OCI-M2 (cell line): ENCODE measurements around the gene VAPB.

Source experiments
- DNase-seq: peaks from one replicate; lab custom pipeline; 2025; ENCODE audit not compliant: unreplicated experiment; lab: John Stamatoyannopoulos, UW

VAPB gene

DNA sequence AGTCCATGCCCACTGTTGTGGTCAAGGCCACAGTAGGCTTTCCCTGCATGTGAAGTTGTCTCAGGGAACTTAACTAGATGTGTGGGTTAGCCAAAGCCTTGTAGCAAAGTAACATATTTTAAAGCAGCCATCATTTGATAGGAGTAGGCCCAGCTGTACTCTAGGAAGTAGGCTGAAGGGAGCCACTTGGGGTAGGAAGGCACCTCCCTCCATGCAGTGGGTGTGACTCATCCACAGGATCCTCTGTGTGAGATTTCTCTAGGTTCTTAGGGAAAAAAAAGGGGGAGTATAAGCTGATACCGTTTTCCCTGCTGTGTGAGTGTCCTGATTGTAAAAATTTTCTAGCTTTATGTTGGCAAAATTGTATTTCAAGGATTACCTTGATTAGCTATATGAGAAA, 44.7 kb downstream of the VAPB start:
- no peak for DNase-seq

DNA sequence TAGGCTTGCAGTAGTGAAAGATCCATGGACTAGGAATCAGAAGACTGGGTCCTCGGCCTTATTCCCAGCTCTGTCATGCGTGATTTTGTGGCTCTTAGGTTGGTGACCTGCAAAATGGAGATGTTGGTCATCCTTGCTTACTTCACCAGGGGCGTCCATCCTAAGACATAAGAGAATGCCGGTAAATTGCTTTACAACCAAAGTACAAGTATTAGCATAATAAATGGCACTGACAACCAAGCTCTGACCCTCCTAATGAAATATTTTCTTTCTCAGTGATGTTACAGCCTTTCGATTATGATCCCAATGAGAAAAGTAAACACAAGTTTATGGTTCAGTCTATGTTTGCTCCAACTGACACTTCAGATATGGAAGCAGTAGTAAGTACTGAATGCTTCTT, 45.3 kb downstream of the VAPB start:
- no peak for DNase-seq

DNA sequence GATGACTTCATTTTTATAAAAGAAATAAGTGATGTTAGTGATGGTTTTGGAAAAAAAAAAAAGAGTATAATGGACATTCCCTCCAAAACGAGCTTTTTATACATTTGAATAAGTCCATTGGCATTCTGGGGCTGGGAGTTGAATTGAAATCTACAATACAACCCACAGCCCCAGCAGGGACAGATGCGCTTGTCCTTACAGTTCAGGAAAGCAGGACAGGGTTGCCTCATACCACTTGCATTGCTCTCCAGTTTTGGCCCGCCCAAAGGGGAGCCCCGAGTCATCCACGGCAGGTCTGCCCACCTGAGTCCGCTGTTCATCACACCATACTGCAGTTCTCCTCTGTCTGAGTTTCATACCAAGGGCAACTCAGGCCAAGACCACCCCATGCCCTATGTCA, 46.2 kb downstream of the VAPB start:
- no peak for DNase-seq

DNA sequence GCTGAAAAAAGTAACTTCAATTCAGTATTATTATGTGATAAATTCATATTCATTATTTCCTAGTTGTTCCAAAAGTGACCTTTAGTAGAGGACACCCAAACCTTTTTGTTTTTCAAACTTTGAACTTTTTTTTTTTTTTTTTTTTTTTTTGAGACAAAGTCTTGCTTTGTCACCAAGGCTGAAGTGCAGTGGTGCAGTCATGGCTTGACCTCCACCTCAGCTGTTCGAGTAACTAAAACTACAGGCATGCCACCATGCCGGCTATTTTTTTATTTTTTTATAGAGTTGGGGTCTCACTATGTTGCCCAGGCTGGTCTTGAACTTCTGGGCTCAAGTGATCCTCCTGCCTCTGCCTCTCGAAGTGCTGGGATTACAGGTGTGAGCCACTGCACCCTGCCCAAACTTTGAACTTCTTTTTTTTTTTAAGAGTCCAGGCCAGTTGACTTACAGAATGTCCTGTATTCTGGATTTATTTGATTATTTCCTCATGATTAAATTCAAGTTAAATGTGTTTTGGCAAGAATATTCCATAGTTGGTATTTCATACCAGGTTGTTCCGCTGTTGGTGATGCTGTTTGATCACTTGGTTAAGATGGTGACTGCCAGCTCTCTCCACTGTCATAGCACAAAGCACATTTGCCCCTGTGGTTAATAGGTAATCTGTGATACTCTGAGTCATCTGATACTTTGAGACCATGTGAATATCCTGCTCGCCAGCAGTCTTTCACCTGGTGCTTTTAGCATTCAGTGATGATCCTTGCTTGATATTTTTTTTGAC, 48.0 kb downstream of the VAPB start:
- DNase-seq: no peak

DNA sequence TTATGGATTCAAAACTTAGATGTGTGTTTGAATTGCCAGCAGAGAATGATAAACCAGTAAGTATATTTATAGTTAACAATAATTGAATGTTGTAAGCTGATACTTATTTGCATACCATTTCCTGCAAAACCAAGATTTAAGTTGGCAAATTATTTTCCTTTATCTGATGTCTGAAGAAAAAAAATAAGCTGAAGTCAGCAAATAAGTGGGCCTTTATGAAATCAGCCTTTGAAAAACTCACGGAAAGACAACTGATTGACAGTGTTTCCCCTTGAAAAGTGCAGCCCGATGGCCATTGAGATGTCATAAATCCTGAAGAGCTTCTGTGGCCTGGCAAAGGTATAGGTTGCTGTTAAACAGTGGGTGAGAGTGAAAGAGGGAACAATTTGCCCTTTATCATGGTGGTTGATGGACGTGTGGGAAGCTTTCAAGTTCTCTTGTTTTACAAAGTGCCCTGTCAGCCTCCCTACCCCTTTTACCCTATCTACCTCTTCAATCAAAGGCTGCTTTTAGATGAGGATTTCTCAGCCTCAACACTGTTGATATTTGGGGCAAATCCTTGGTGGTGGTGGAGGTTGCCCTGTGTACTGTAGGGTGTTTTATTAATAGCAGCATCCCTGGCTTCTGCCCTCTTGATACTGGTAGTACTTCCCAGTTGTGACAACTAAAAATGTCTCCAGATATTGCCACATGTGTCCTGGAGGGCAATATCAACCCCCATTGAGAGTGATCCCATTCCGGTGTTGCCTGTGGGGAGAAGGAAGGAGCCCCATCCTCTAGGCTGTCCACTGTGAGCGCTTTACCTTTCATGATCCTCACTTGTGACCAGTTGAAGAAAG, 50.2 kb downstream of the VAPB start:
- no peak for DNase-seq

DNA sequence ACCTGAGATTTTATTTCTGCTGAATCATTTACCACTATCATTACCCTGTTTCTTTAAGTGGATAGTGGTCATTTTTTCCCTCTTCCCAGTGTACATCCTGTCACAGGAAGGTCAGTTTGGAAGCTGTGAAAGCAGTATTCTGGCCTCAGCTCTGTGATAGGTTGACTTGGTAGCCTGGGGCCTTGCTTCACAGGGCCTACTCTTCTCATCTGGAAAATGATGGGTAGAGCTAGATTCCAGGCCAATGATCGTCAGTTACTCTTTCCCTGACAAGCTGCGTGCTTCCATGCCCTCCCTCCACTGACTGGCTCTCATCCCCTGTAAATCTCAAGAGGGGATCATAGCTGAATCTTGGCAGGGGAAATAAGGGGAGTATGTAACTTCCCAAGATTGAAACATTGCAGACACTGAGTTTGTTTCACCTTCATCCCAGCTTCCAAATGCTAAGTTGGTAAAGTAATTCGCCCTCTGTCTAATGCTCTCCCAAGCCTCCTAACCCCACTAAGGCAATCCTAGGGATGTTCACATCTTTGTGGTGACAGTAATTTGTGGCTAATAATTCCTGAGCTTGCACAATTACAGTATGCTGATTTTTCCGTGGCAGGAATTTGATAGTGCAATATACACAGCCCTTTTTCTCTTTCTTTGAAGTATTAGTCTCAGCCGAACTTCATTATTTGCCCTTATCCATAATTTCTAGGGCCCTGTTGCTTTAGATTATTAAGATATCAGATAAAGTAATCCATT, 51.2 kb downstream of the VAPB start:
- no peak for DNase-seq

DNA sequence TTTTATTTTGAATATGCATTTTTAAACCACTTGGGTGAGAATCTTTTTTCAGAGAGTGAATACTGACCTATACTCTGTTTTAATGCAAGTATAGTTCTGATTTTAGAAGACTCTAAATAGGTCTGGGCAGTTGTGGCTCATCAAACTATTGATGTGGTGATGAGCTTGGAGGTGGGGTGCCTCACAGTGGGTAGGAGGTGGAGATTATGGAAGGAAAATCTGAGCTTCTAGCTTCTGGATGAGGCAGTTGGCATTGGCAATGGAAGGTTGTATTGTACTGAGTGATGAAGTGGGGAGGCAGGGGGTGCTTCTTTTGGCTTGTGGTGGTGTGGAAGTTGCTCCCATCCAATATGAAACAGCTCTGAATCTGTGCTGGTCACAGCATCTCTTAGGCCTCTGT, 52.7 kb downstream of the VAPB start:
- no peak for DNase-seq

DNA sequence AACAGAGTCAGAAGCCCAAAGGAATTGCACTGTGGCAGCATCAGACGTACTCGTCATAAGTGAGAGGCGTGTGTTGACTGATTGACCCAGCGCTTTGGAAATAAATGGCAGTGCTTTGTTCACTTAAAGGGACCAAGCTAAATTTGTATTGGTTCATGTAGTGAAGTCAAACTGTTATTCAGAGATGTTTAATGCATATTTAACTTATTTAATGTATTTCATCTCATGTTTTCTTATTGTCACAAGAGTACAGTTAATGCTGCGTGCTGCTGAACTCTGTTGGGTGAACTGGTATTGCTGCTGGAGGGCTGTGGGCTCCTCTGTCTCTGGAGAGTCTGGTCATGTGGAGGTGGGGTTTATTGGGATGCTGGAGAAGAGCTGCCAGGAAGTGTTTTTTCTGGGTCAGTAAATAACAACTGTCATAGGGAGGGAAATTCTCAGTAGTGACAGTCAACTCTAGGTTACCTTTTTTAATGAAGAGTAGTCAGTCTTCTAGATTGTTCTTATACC, 55.8 kb downstream of the VAPB start:
- no peak for DNase-seq

DNA sequence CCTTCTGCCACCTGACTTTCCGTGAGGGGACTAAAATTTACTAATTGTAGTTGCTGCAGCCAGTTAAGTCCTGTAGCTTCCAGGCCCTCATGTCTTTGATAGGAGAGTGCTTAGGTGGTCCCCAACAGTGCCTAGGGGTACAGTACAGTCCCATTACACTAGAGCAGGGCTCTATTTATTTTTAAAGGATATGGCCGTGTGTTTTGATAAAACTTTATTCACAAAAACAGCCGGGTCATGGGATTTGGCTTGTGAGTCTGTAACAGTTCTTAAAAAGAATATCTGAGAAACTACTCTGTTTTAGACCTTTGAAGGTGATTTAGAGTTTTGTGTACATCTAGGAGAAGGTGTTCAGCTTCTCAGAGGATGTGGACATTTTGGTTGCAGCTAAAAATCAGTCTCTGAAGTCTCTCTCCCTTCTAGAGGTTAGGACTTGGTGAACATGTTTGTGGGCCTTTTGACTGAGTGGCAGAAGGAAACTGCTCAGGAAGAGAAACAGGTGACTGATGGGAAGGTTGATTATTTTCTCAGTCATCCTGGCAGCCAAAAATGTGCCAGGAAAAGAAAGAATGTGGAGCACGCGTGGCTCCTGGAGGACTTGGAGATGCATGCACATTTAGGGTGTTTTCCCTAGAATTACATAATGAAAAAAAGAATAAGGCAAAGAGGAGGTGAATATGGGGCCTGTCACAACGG, 57.4 kb downstream of the VAPB start:
- no peak for DNase-seq

DNA sequence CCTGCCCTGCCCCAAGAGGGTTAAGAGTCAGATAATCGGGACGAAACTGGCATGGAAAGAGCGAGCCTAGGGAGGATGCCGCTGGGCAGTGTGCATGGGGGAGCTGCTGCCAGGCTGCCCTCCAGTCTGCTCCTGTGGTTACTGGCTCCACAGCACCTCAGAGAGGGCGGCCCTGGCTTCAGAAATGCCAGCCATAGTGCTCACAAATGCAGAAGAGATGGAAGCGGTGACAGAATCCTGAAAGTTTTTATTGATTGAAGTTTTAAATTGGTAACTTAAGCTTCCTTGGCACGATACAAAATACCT, 57.9 kb downstream of the VAPB start:
- no peak for DNase-seq

DNA sequence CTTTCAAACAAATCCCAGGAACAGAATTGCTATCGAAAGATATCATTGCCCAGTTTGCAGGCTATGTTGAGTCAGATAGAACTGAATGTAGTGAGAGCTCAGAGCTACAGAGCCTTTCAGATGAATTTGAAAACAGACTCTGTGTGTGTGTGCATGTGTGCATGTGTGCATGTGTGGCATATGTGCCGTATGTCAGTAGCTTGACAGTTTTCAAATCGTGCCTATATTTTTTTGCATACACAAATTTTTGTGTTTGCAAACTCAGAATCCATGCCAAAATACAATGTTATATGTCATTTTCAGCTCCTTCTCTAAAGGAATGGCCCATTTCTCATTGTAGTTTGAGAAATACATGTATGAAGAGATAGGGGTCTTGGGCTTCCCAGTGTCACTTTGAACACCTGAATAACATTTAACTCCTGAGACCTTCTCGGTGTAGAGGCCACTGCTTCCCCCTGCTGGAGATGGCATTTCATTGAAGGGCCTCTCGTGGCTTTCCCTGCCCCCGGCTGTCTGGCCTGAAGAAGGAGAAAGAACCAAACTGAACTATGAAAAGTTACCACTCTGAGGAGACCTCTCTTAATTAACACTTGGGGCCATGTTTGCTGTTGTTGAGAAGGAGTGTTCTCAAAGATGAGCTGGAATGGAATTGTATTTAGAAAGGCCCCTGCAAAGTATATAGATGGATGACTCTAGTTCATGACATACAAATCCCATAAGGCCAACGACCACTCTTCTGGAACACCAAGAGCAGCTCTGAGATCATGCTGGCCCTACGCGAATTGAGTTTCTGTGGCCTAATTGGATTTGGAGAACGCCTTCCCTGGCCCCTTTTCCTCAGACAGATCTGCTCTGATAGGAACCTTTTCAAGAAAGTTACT, 58.7 kb downstream of the VAPB start:
- no peak for DNase-seq

DNA sequence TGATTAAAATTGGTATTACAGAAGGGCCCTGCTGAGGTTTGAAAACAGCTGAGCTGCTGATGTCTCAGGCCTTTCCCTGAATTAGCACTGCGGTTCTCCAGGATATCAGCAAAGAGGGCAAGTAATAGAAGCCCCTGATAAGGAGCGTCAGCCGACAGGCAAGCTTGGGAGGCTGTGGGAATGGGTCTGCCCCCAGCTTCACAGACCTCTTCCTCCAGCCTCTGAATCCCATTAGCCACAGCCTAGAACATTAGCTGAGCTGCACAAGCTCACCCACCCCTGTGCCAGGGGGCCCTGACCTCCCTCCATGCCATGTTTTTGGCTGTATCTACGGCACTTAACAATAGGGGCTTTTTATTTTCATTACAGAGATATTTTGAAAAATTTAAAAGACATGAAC, 59.9 kb downstream of the VAPB start:
- DNase-seq: no peak

DNA sequence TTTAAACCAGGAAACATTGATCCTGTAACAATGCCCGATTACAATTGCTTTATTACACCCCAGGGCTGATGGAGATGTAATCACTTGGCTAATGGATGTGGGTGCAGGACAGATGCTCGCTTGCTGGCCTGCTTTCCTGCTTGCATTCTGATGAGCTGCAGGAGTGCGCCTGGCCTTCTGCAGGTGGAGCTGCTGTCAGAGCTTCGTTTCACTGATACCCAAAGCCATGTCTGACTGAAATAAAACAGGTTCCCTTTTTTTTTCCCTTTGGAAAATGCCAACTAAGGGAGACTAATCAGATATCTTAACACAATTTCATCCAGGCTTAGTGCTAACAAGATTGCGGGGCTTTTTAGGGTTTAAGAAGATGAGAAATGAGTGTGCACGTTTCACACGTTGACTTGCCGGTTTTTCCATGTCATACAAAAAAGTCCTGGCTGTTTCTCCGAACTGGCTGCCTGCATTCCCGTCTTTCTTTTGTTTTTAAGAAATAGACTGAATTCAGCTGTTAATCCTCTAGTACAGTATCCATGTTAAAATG, 60.7 kb downstream of the VAPB start:
- no peak for DNase-seq

DNA sequence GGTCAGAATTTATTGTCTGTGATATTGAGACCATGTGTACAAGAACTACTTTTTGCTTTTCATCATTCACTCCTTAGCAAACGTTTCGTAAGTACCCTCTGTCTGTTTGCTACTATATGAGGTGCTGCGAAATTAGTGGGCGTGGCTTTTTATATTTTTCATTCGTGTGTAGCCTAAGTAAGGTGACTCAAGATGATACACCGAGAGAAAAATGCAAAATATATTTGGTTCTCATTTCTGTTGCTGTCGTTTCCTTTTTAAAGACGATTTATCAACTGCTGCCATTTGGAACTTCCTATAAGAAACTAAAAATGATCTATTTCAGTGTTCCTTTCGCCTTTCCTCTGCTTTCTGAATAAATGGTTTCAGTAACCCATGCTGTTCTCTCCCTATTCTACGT, 61.2 kb downstream of the VAPB start:
- no peak for DNase-seq

DNA sequence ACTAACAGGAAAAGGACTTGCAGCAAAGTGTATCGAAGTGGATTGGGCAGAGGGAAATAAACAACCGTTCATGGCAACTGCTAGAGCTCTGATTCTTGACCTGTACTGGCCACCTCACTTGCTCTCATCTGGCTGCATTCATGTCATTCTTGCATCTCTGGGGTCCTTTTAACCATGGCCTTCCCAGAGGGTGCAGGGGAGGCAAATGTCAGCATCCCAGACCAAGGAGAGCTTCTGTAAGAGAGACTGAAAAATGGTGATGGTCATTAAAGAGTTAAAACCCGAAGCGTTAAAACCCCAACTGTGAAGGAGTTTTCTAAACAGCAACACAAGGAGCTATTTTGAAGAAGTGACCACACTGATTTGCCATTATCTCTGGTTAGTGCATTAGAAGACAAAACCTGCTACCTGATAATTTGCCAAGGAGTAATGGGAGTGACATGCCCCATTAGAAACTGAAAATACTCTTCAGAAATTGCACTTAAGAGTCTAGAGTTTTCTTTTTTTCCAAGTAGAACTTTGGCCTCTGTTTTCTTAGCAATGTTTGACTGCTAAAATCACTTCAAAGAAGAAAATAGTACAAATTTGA, 63.7 kb downstream of the VAPB start:
- no peak for DNase-seq

DNA sequence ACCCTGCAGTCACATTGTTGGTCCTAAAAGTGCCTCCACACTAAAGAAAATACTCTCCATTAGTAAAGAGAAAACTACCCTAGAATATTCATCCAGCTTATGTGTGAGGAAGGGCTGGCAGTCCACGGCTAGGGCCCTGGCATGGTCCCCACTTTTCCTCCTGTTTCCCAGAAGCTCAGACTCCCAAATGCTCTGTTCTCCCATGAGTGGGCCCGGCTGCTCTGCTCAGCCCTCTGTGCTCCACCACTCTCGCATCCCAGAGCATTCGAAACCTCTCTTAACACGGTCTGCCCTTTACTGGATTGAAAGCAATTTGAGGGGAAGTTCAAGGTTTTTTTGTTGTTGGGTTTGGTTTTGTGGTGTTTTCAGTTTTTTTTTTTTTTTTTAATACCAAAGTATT, 64.4 kb downstream of the VAPB start:
- no peak for DNase-seq

DNA sequence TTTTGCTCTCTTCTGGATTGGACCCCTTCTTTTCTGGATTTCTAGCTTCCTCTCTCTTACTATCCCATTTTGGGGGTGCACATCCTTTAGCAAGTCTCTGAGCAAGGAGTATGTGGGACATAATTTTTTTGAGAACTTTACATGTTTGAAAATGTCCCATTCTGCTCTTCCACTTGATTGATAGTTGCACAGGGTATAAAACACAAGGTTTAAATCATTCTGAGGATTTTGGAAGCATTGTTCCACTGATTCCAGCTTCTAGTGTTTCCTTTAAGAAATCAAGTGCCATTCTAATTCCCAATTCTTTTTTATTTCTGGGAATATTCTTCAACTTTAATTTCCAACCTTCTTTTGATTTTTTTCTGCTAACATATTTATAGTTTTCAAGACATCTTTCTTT, 65.4 kb downstream of the VAPB start:
- no peak for DNase-seq

DNA sequence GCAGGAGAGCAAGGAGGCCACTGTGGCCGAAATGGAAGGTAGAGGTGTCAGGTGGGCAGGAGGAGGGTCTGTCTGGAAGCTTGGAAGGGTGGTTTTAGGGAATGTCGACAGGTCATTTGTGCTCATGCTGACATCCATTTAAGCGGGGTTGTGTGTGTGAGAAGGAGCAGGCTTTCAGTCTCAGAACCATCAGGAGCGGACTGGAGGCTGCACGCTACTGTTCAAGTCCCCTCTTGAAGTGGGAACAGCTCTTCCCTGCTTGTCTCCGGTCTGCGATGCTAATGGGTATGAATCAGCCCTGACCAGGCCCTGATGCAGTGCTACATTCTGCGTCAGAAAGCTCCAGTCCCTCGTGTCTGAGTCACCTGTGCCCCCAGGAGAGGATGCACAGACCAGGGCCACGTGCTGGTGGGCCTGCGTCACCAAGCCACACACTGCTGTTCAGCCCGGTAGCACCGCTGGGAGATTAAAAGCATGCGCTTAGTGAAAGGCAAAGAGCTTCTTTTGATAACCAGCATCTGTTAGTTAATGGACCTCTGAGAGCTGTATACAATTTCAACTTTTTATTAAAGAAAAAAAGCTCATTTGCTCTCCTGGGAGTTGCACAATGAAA, 68.2 kb downstream of the VAPB start:
- no peak for DNase-seq
